HEK293T (cell line): Measurements from ENCODE around the gene SMCO3.
"Not testable (repeated sequence)": the region's sequence is repeated elsewhere in the genome, so short reads cannot be mapped to it uniquely, and the experiment has no call there.

ENCODE experiments used
- FOXM1 ChIP-seq: fragments of 450-650 bp; IDR thresholded peaks from 2 replicates; pipeline ENCODE4 v1.6.1; 2017; ENCODE audit warnings: mild to moderate bottlenecking, borderline replicate concordance
- ZNF384 ChIP-seq: fragments of 450-650 bp; IDR thresholded peaks from 2 replicates; pipeline ENCODE4 v1.6.1; 2016

GRCh38 chr12:14766020-14766419, 48.0 kb downstream of the SMCO3 start:
- not testable (repeated sequence) for TF ChIP-seq FOXM1, ZNF384
